ENCODE measurements around the gene ZNF688. TPM values are rescaled to one million over a fixed set of nuclear protein-coding genes. Genes with fewer than 3 reads are reported as not detected.
"Not testable (repeated sequence)": the region's sequence is repeated elsewhere in the genome, so short reads cannot be mapped to it uniquely, and the experiment has no call there.

ZNF688 gene
- polyA plus RNA-seq, 1 donor from 2014 or later = 40.7 TPM

DNA sequence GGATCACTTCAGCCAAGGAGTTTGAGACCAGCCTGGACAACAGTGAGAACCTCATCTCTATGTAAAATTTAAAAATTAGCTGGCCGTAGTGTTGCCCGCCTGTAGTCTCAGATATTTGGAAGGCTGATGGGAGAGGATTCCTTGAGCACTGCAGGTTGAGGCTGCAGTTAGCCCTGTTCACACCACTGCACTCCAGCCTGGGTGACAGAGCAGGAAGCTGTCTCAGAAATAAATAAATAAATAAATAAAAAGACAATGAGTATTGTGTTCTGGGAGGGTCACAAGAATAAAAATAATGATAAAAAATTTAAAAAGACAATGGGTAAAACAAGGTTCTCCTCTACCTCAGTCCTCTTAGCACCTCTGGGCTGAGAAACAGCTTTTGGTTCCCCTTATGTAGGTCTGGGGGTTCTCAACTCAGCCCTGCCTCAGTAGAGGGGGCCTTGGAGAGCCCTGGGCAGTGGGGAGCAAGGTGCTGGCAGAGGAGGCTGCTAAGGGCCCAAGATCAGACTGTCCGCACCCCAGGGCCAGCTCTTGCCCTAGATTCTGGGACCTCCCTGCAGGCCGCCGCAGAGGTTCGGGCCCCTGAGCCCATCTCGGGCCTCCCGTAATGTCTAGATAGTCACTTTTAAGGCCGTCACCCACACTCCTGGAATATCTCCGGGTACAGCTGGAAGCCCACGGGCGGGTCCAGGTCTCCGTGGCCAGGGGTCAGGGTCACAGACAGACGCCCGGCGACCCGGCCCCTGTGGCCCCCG is 16.8 kb downstream of the ZNF688 start:
- H3K4me3 Mint-ChIP-seq = peak overlapping the region in 1 of 4 donors; percentile 69
- H3K27ac Mint-ChIP-seq = no peak overlapping the region

DNA sequence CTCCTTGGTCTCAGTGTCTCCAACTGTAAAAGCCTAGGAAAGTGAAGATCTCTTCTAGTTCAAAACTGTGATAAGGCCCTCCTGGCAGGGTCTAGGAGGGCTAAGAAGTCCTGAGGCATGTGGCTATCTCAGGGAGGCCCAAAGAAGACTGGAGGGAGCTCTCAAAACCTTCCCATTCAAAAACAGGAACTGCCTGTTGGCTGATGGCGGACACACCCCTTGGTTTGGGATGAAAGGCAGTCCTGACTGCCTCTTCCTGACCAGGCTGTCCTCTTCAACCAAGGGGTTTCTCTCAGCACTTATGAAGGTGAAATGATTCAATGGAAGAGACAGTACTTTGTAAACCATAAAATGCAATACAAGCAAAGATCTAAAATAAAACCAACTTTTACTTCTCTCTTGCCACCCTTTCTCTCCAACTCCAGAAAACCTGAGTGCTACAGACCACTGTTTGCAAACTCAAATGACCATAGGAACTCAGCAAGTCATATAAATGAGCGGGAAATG is 18.1 kb downstream of the ZNF688 start:
- Mint-ChIP-seq H3K4me1 (peaks cover 3 to 11% (median 5%) of the 10 kb centered on the region in 3 donors), H3K27ac (peak overlapping the region in 1 of 3 donors; percentile 76), H3K9me3 (no peaks in the 10 kb centered on the region), H3K4me3 (peak overlapping the region in 1 of 4 donors; percentile 69), H3K36me3 (no peaks in the 10 kb centered on the region), H3K27me3 (no peaks in the 10 kb centered on the region)

More for the DNA sequence above, 16.8 kb downstream of the ZNF688 start:
- no peaks in the 10 kb centered on the region for H3K9me3 Mint-ChIP-seq
- peaks cover 2% of the 10 kb centered on the region for H3K36me3 Mint-ChIP-seq
- peaks cover 5 to 15% (median 5%) of the 10 kb centered on the region in 3 donors for H3K4me1 Mint-ChIP-seq
- no peaks in the 10 kb centered on the region for H3K27me3 Mint-ChIP-seq

DNA sequence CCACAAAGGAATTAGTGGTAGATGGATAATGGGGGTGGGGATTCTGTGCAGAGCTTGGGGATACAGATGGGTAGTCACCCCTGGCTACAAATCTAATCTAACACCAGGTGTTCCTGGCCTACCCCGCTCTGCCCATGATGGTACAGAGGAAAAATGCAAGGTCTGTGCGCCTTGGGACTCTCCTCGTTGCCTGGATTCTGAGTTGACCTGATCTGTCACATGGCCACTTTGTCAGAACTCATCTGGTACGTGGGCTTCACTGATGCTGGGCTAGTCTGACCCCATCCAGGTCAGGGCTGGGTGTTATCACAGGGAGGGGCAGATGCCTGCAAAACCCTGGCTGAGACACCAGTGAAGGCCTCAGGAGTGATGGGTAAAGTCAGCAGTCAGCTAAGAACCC is 18.6 kb downstream of the ZNF688 start:
- Mint-ChIP-seq H3K27ac (no peak overlapping the region), H3K36me3 (no peaks in the 10 kb centered on the region), H3K4me3 (peak overlapping the region in 1 of 4 donors; percentile 69), H3K4me1 (peaks cover 0 to 11% (median 5%) of the 10 kb centered on the region in 3 donors), H3K9me3 (no peaks in the 10 kb centered on the region), H3K27me3 (no peaks in the 10 kb centered on the region)

- no peaks in the 10 kb centered on the region for H3K36me3 Mint-ChIP-seq
- H3K9me3 Mint-ChIP-seq = no peaks in the 10 kb centered on the region
- peak overlapping the region in 2 of 3 donors; percentile 42 to 83 for H3K27ac Mint-ChIP-seq
- peaks cover 0 to 11% (median 5%) of the 10 kb centered on the region in 3 donors for H3K4me1 Mint-ChIP-seq
- H3K27me3 Mint-ChIP-seq = no peaks in the 10 kb centered on the region
- no peak overlapping the region for H3K4me3 Mint-ChIP-seq
Observed at GRCh38 chr16:30551781-30552180, 19.7 kb downstream of the ZNF688 start.

DNA sequence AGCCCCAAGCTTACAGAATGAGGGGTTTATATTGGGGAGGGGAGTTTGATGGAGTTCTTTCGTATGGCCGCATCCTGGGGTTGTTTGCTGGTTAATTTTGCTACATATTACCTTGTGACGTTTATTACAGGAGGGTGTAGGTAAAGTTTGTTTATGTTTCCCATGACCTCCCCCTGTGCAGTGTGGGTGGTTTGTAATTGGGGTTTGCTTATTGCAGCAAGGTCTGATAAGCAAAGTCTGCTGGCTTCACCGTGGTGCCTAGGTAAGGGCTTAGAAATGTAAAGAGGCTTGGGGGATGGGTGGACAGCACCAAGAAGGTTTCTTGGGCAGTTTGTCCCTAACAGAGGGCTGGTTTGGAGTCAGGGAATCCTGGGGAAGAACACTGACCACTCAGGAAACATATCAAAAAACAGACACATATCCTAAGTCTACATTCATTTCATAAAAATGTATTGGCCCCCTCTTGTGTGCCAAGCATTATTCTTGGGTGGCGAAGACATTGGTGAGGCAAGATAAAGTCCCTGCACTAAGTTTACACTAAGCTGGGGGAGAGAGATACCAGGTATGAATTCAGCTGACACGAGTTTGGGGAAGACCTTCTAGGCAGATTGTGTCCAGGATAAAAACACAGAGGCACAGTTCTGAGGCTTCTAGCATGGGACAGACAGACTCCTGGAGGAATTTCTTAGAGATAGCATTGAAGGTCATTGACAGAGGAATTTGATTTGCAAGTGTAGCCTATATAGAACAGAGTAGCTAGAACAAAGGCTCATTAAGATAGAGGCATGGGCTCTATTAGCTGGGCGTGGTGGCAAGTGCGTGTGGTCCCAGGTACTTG is 22.9 kb downstream of the ZNF688 start:
- peaks cover 0 to 6% (median 5%) of the 10 kb centered on the region in 3 donors for H3K4me1 Mint-ChIP-seq
- no peaks in the 10 kb centered on the region for H3K9me3 Mint-ChIP-seq
- peak overlapping the region in 1 of 3 donors; percentile 8 for H3K27ac Mint-ChIP-seq
- no peaks in the 10 kb centered on the region for H3K27me3 Mint-ChIP-seq
- no peaks in the 10 kb centered on the region for H3K36me3 Mint-ChIP-seq
- no peak overlapping the region for H3K4me3 Mint-ChIP-seq

DNA sequence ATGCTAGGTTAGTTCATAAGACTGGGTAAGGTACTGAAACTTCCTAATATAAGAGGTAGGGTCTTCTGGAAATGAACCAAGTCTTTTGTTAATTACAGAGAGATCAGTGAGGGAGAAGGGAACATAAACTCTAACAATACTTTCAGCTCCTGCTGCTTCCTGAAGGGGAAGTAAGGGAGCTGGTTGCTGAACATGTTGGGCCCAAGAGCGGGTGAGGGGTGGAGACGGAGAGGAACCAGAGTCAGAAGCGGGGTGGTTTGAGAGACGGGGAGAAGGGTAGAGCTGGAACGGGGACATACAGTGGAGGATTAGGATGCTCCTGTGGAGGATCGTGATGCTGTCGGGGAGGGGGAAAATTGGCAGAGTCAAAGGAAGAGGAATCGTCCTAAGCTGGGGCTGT is 25.4 kb downstream of the ZNF688 start:
- Mint-ChIP-seq H3K4me3 (peak overlapping the region in 1 of 4 donors; percentile 6), H3K36me3 (no peaks in the 10 kb centered on the region), H3K27ac (no peak overlapping the region), H3K4me1 (peaks cover 0 to 3% (median 1%) of the 10 kb centered on the region in 3 donors), H3K27me3 (no peaks in the 10 kb centered on the region), H3K9me3 (no peaks in the 10 kb centered on the region)

DNA sequence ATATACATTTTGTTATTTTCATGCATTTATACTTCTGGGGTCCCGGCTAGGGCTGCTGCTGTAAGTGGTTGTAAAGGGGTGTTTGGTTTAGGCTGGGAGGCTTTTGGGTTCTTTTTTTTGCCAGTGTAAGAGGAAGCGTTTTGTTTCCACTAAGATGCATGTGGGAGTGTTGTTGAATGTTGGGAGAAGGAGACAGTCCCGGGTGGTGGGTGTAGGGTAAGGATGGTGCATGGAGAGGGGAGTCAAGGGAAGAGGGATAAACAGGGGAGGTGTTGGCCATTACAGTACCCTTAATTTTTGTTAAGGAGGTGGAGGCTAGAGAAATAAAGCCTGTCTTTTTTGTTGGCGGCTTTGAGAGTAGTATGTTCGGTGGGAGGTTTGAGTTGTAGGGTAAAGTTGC is 28.4 kb downstream of the ZNF688 start:
- Mint-ChIP-seq H3K36me3 (no peaks in the 10 kb centered on the region), H3K4me3 (no peak overlapping the region), H3K4me1 (peaks cover 0 to 4% (median 3%) of the 10 kb centered on the region in 3 donors), H3K9me3 (no peaks in the 10 kb centered on the region), H3K27ac (no peak overlapping the region), H3K27me3 (no peaks in the 10 kb centered on the region)

- H3K27ac Mint-ChIP-seq = no peak overlapping the region
- peaks cover 0 to 8% (median 1%) of the 10 kb centered on the region in 3 donors for H3K4me1 Mint-ChIP-seq
- peaks cover 1% of the 10 kb centered on the region for H3K36me3 Mint-ChIP-seq
- no peaks in the 10 kb centered on the region for H3K27me3 Mint-ChIP-seq
- H3K4me3 Mint-ChIP-seq = no peak overlapping the region
- H3K9me3 Mint-ChIP-seq = no peaks in the 10 kb centered on the region
Observed at GRCh38 chr16:30541502-30542329, 29.8 kb downstream of the ZNF688 start.

DNA sequence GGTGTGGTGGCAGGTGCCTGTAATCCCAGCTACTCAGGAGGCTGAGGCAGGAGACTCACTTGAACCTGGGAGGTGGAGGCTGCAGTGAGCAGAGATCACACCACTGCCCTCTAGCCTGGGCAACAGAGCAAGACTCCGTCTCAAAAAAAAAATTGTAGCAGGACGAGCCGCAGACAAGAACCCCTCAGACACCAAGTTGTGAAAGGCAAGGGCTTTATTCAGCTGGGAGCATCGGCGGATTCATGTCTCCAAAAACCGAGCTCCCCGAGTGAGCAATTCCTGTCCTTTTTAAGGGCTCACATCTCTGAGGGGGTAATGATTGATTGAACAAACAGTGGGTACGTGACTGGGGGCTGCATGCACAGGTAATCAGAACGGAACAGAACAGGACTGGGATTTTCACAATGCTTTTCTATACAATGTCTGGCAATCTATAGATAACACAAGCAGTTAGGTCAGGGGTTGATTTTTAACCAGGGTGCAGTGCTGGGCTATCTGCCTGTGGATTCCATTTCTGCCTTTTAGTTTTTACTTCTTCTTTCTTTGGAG is 30.5 kb downstream of the ZNF688 start:
- H3K27ac Mint-ChIP-seq, H3K9me3 Mint-ChIP-seq, H3K36me3 Mint-ChIP-seq, H3K27me3 Mint-ChIP-seq: not testable (repeated sequence)
- peaks cover 4 to 14% (median 5%) of the 10 kb centered on the region in 3 donors for H3K4me1 Mint-ChIP-seq
- H3K4me3 Mint-ChIP-seq = peak overlapping the region in 1 of 4 donors; percentile 46

- not testable (repeated sequence) for H3K36me3 Mint-ChIP-seq, H3K27me3 Mint-ChIP-seq, H3K4me3 Mint-ChIP-seq
Observed at GRCh38 chr16:30539986-30540526, 31.5 kb downstream of the ZNF688 start.

DNA sequence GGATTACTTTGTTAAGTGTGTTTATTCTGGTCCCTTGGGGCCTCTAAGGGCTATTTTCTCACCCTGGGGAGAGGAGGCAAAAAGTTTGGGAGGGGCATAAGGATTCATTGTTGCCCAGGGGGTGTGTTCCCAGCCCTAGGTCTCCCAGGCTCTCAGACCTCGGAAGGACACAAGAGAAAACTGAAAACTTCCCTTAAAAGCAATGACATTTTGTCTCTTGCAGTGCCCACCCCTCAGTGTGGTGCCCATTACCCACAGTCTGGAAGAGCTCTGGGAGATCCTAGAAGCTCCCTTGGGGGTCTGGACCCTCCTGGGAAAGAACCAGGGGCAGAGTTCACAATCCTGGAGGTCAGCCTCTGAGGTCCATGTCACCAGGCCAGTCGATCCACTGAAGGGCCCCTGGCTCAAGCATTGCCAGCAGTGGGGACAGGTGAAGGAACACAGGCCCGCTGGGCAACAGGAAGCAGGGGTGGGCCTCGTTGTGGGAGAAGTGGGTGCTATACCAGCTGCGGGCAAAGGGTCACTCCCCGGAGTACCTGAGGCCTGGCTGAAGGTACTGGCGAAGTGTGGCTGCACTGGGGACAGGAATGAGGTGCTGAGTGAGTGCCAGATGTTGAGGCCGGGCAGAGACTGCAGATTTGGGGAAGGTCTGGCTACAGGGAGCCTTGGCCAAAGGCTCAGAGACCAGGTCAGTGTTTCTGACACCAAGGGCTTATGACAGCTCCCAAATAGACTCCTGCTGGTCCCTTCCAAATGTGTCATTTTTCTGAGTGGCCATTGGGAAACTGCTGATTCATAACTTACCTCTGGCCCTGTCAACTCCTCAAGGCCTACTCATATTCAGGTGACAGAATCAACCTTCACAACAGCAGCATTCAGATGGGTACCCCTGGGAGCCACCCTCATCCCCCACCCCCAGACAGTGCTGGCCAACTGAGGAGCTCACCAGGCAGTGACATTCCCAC is 32.2 kb downstream of the ZNF688 start:
- peaks cover 5 to 17% (median 16%) of the 10 kb centered on the region in 3 donors for H3K4me1 Mint-ChIP-seq
- H3K36me3 Mint-ChIP-seq = peaks cover 1% of the 10 kb centered on the region
- no peak overlapping the region for H3K27ac Mint-ChIP-seq
- no peaks in the 10 kb centered on the region for H3K9me3 Mint-ChIP-seq
- no peaks in the 10 kb centered on the region for H3K27me3 Mint-ChIP-seq
- H3K4me3 Mint-ChIP-seq = no peak overlapping the region

More at GRCh38 chr16:30539986-30540526, 31.5 kb downstream of the ZNF688 start:
- H3K4me1 Mint-ChIP-seq = peaks cover 5 to 17% (median 12%) of the 10 kb centered on the region in 3 donors
- H3K9me3 Mint-ChIP-seq, H3K27ac Mint-ChIP-seq: not testable (repeated sequence)

DNA sequence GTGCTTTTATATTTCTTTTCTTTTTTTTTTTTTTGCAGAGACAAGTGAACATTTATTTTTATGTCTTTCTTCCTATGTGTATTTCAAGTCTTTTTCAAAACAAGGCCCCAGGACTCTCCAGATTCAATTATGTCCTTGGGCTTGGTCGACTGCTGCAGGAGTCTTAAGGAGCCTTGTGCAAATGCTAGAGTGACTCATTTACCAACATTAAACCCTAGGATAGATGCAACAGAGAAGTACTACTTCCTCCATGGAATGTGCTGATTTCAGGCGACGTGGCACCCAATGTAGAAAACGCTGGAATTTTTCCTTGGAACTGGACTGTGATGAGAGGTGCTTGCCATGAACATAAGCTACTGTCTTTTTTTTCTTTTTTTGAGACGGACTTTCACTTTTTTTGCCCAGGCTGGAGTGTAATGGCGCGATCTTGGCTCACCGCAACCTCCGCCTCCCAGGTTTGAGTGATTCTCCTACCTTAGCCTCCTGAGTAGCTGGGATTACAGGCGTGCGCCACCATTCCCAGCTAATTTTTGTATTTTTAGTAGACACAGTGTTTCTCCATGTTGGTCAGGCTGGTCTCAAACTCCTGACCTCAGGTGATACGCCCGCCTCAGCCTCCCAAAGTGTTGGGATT is 35.0 kb downstream of the ZNF688 start:
- Mint-ChIP-seq H3K27ac (peak overlapping the region; percentile 96 to 99 (median 96)), H3K4me3 (peak overlapping the region in 3 of 4 donors; percentile 98 to 100 (median 99)), H3K4me1 (peaks cover 9 to 21% (median 16%) of the 10 kb centered on the region in 3 donors)
- not testable (repeated sequence) for H3K36me3 Mint-ChIP-seq, H3K27me3 Mint-ChIP-seq, H3K9me3 Mint-ChIP-seq

DNA sequence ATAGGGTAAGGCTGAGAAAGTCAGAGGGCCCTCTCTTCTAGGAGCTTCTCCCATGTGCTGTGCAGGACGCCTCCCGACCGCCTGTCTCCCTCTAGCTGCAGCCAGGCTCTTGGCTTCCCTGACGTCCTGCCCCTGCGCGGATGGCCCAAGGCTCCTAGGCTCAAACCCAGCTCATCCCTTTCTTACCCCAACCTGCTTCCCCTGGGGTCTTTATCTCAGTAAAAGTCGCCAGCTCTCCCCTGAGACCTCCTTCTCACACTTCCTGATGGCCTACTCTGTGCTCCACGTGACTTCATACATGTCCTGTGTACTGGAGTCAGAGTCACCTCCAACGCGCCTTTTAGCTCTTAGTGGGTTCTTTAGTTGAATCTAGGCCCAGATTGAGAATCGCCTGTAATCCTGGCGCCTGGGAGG is 35.7 kb downstream of the ZNF688 start:
- Mint-ChIP-seq H3K27me3 (no peaks in the 10 kb centered on the region), H3K4me3 (peak overlapping the region; percentile 94 to 100 (median 98)), H3K27ac (peak overlapping the region; percentile 96 to 99 (median 96)), H3K36me3 (peaks cover 1% of the 10 kb centered on the region), H3K9me3 (no peaks in the 10 kb centered on the region), H3K4me1 (peaks cover 9 to 21% (median 16%) of the 10 kb centered on the region in 3 donors)
